ENCODE measurements around the gene GRM5. TPM values are rescaled to one million over a fixed set of nuclear protein-coding genes. Genes with fewer than 3 reads are reported as not detected.

The GRM5 gene
- total and polyA plus RNA-seq, 2 donors = 0.01 to 0.53 TPM

- H3K36me3 ChIP-seq (ENCODE audit: insufficient read depth) = no peaks in the 10 kb centered on the region
- no peak overlapping the region for H3K4me3 ChIP-seq (ENCODE audit: low read depth, low read length)
- H3K27ac ChIP-seq (ENCODE audit: low read depth) = no peak overlapping the region
- H3K4me1 ChIP-seq (ENCODE audit: insufficient read depth) = no peaks in the 10 kb centered on the region
- WGBS = 59% methylated on average over 1 of the region's 1 CpG
- no peak for DNase-seq (ENCODE audit: extremely low spot score)
Measured at GRCh38 chr11:88806410-88806809, 259.4 kb downstream of the GRM5 start.

GRCh38 chr11:88801484-88802123 lies 264.2 kb downstream of the GRM5 start:
- Histone ChIP-seq H3K27ac (ENCODE audit: low read depth) (no peak overlapping the region), H3K36me3 (ENCODE audit: insufficient read depth) (no peaks in the 10 kb centered on the region), H3K4me3 (ENCODE audit: low read depth, low read length) (no peak overlapping the region), H3K4me1 (ENCODE audit: insufficient read depth) (no peaks in the 10 kb centered on the region)
- DNase-seq (ENCODE audit: extremely low spot score) = no peak
- 76% methylated on average over 2 of the region's 2 CpGs for WGBS

GRCh38 chr11:88799771-88800500 lies 265.8 kb downstream of the GRM5 start:
- DNase-seq (ENCODE audit: extremely low spot score) = no peak
- WGBS = 22% methylated on average over 1 of the region's 1 CpG
- Histone ChIP-seq H3K36me3 (ENCODE audit: insufficient read depth) (no peaks in the 10 kb centered on the region), H3K4me1 (ENCODE audit: insufficient read depth) (no peaks in the 10 kb centered on the region), H3K4me3 (ENCODE audit: low read depth, low read length) (no peak overlapping the region), H3K27ac (ENCODE audit: low read depth) (no peak overlapping the region)

- no peak overlapping the region for H3K4me3 ChIP-seq (ENCODE audit: low read depth, low read length)
- no peak for DNase-seq (ENCODE audit: extremely low spot score)
- no peak overlapping the region for H3K27ac ChIP-seq (ENCODE audit: low read depth)
- H3K36me3 ChIP-seq (ENCODE audit: insufficient read depth) = no peaks in the 10 kb centered on the region
- no peaks in the 10 kb centered on the region for H3K4me1 ChIP-seq (ENCODE audit: insufficient read depth)
Measured at GRCh38 chr11:88790182-88790581, 275.6 kb downstream of the GRM5 start.

GRCh38 chr11:88779577-88779976 lies 286.2 kb downstream of the GRM5 start:
- WGBS = 83% methylated on average over 4 of the region's 4 CpGs
- no peak for DNase-seq (ENCODE audit: extremely low spot score)
- Histone ChIP-seq H3K27ac (ENCODE audit: low read depth) (no peak overlapping the region), H3K36me3 (ENCODE audit: insufficient read depth) (no peaks in the 10 kb centered on the region), H3K4me1 (ENCODE audit: insufficient read depth) (no peaks in the 10 kb centered on the region), H3K4me3 (ENCODE audit: low read depth, low read length) (no peak overlapping the region)

GRCh38 chr11:88770475-88771079 lies 295.2 kb downstream of the GRM5 start:
- no peak for DNase-seq (ENCODE audit: extremely low spot score)
- H3K36me3 ChIP-seq (ENCODE audit: insufficient read depth) = no peaks in the 10 kb centered on the region
- no peaks in the 10 kb centered on the region for H3K4me1 ChIP-seq (ENCODE audit: insufficient read depth)
- no peak overlapping the region for H3K4me3 ChIP-seq (ENCODE audit: low read depth, low read length)
- WGBS = 68% methylated on average over 3 of the region's 3 CpGs
- H3K27ac ChIP-seq (ENCODE audit: low read depth) = no peak overlapping the region

GRCh38 chr11:88744140-88744539 lies 321.6 kb downstream of the GRM5 start:
- H3K4me3 ChIP-seq (ENCODE audit: low read depth, low read length) = no peak overlapping the region
- no peak overlapping the region for H3K27ac ChIP-seq (ENCODE audit: low read depth)
- 94% methylated on average over 4 of the region's 4 CpGs for WGBS
- H3K4me1 ChIP-seq (ENCODE audit: insufficient read depth) = no peaks in the 10 kb centered on the region
- DNase-seq (ENCODE audit: extremely low spot score) = no peak
- H3K36me3 ChIP-seq (ENCODE audit: insufficient read depth) = no peaks in the 10 kb centered on the region

- no peak overlapping the region for H3K4me3 ChIP-seq (ENCODE audit: low read depth, low read length)
Measured at GRCh38 chr11:88739524-88739923, 326.3 kb downstream of the GRM5 start.

GRCh38 chr11:88709567-88709966 lies 356.2 kb downstream of the GRM5 start:
- Histone ChIP-seq H3K27ac (ENCODE audit: low read depth) (no peak overlapping the region), H3K4me1 (ENCODE audit: insufficient read depth) (no peaks in the 10 kb centered on the region), H3K36me3 (ENCODE audit: insufficient read depth) (no peaks in the 10 kb centered on the region), H3K4me3 (ENCODE audit: low read depth, low read length) (no peak overlapping the region)
- WGBS = 65% methylated on average over 1 of the region's 1 CpG
- DNase-seq (ENCODE audit: extremely low spot score) = no peak

More at GRCh38 chr11:88739524-88739923, 326.3 kb downstream of the GRM5 start:
- H3K4me1 ChIP-seq (ENCODE audit: insufficient read depth) = no peaks in the 10 kb centered on the region
- no peaks in the 10 kb centered on the region for H3K36me3 ChIP-seq (ENCODE audit: insufficient read depth)
- DNase-seq (ENCODE audit: extremely low spot score) = no peak
- no peak overlapping the region for H3K27ac ChIP-seq (ENCODE audit: low read depth)
- 77% methylated on average over 8 of the region's 8 CpGs for WGBS

- no peaks in the 10 kb centered on the region for H3K36me3 ChIP-seq (ENCODE audit: insufficient read depth)
- no peaks in the 10 kb centered on the region for H3K4me1 ChIP-seq (ENCODE audit: insufficient read depth)
- WGBS = 89% methylated on average over 1 of the region's 1 CpG
- DNase-seq (ENCODE audit: extremely low spot score) = no peak
- no peak overlapping the region for H3K4me3 ChIP-seq (ENCODE audit: low read depth, low read length)
- H3K27ac ChIP-seq (ENCODE audit: low read depth) = no peak overlapping the region
Measured at GRCh38 chr11:88704485-88704884, 361.3 kb downstream of the GRM5 start.

- Histone ChIP-seq H3K36me3 (ENCODE audit: insufficient read depth) (no peaks in the 10 kb centered on the region), H3K4me3 (ENCODE audit: low read depth, low read length) (no peak overlapping the region), H3K27ac (ENCODE audit: low read depth) (no peak overlapping the region), H3K4me1 (ENCODE audit: insufficient read depth) (no peaks in the 10 kb centered on the region)
- no peak for DNase-seq (ENCODE audit: extremely low spot score)
- 64% methylated on average over 2 of the region's 2 CpGs for WGBS
Measured at GRCh38 chr11:88701816-88702215, 364.0 kb downstream of the GRM5 start.

GRCh38 chr11:88697139-88697538 lies 368.6 kb downstream of the GRM5 start:
- no peaks in the 10 kb centered on the region for H3K36me3 ChIP-seq (ENCODE audit: insufficient read depth)
- 64% methylated on average over 3 of the region's 3 CpGs for WGBS
- H3K4me1 ChIP-seq (ENCODE audit: insufficient read depth) = no peaks in the 10 kb centered on the region
- H3K27ac ChIP-seq (ENCODE audit: low read depth) = no peak overlapping the region
- DNase-seq (ENCODE audit: extremely low spot score) = no peak
- no peak overlapping the region for H3K4me3 ChIP-seq (ENCODE audit: low read depth, low read length)

- H3K4me3 ChIP-seq (ENCODE audit: low read depth, low read length) = no peak overlapping the region
- WGBS = 58% methylated on average over 11 of the region's 11 CpGs
- DNase-seq (ENCODE audit: extremely low spot score) = no peak
- H3K36me3 ChIP-seq (ENCODE audit: insufficient read depth) = no peaks in the 10 kb centered on the region
- no peaks in the 10 kb centered on the region for H3K4me1 ChIP-seq (ENCODE audit: insufficient read depth)
- H3K27ac ChIP-seq (ENCODE audit: low read depth) = no peak overlapping the region
Measured at GRCh38 chr11:88695689-88696414, 369.9 kb downstream of the GRM5 start.
